Activated naive CD4-positive, alpha-beta T cell treated with anti-CD3 and anti-CD28 coated beads, Interleukin-2, amount 50 U/mL, for 16 hours (primary cell): ENCODE data around the gene MGLL.

Experiments
- DNase-seq: peaks from one replicate; pipeline ENCODE4 v3.0.0-alpha.2; 2020

MGLL gene

DNA sequence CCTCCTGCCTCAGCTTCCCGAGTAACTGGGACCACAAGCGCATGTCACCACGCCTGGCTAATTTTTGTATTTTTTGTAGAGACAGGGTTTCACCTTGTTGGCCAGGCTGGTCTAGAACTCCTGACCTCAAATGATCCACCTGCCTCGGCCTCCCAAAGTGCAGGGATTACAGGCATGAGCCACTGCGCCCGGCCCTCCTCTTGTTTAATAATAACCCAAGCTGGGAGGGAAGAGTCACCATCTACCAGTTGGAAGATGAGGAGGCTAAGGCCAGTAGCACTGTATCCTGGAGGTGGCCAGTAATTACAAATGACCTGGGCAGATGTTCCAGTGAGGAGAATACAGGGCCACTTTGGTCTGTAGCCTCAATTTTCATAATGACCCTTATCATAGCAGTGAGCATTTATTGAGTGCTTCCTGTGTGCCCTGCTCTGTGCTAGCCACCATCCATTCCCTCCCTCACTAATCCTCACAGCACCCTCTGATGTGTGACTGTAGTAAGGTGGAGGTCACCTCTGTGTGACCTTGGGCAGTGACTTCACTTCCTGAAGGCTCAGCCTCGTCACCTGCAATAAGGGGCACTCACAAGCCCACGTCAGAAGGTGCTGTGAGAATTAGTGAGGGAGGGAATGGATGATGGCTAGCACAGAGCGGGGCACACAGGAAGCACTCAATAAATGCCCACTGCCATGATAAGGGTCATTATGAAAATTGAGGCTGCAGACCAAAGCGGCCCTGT lies 85.3 kb downstream of the MGLL start:
- DNase-seq, result no peak

DNA sequence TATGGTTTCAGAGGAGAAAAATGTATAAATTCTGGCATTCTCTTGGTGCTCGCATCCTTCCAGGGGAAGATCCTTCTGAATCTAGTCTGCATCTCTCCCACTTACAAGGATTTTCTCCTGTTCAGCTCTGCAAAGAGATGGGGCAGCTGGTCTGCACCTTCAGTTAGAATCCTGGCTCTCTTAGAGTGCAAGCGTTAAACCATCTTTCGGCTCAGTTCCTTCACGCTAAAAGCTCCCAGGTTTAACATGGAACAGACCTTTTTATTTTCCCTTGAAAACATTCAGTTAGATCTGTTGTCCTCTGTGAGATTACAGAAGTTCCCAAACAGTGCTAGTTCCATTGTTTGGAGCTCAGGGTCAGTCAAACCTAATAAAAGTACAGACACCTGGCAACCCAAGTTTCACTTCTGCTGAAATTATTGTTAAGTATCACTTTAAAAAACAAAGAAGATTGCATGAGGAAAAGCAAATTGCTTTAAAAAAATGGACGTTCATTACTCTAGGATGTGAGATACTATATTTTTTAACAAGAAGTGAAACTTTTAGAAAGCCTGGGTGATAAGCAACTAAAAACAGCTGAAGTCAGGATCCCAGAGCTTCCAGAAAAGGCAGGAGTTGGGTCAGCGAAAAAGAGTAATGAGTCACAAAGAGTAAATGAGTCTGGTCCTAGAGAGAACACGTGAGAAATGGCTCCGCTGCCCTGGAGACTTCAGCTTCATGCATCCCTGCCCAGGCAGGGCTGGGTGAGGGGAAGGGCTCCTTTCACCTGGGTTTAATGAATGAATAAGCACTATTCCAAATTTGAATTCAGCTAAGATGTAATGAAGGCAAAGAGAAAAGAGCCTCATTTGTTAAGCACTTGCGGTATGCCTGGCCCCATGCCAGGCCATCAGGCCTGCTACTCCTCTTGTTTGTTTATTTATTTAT lies 86.3 kb downstream of the MGLL start:
- no peak for DNase-seq

DNA sequence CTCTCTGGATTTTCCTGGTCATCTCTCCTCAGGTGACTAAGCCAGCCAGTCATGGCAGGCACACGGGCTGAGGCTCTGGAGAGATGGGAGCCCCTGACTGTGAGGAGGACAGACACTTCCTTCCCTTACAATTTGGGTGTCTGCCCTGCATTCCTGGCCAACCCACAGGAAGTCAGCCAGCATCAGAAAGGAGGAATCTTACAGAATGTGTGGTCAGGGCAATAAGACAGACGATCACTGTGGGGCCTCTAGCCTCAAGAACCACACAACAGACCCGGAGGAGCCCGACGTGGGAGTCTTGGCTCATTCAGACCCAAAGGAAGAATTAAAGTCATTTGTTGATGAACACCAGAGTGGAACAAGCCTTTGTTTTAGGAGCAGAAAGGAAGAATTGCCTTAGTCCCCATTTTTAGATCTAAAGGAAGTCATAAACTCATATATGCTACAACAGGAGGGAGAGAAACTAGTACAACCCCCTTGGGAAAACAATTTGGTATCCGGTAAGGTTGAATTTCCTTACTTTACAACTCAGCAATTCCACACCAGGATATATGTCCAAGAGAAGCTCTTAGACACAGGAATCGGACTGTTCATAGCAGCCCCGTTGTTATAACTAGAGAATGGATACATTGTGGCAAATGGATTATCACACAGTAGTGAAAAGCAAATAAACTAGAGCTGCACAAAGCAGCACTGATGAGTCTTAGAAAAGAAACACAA lies 87.4 kb downstream of the MGLL start:
- no peak for DNase-seq

DNA sequence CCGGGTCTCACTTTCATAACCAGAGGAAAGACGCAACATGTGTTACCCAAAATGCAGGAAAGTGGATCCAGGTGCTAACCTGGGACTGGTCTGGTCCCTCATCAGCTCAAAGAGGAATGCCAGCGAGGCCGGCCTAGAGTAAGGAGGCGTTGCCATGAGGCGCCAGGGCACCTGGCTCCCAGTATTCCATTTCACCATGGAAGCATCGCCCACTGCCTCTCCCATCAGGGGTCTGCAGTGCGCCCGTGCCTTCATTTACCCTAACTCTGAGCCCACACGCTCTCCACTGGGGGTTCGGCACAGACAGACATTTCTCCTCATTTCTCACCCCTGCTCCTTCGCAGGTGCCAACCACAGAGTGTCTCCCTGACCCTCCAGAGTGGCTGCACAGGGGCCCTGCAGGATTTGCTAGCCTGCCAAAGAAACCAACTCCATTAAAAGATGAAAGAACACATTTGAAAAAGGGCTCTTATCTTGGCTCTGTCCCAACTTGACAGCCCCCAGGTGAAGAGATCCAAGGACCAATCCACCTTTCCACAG lies 88.1 kb downstream of the MGLL start:
- no peak for DNase-seq

DNA sequence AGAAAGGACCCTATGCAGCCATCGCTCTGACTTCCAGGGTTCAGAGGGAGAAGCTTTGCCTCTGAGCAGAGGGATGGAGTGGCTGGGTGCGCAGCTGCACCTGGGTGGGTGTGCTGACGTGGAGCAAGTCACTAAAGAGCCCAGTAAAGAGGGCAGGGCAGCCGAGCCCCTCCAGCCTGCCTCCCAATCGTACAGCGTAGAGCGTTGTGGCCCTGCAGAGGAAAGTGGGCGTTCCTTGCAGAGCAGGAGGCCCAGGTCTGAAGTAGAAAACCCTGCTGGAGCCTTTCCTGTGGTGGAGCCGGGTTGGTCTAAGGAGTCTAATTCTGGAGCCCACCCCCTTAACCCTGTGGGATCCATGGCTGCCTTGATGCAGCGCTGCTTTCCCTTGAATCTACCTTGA lies 88.5 kb downstream of the MGLL start:
- DNase-seq, result no peak

DNA sequence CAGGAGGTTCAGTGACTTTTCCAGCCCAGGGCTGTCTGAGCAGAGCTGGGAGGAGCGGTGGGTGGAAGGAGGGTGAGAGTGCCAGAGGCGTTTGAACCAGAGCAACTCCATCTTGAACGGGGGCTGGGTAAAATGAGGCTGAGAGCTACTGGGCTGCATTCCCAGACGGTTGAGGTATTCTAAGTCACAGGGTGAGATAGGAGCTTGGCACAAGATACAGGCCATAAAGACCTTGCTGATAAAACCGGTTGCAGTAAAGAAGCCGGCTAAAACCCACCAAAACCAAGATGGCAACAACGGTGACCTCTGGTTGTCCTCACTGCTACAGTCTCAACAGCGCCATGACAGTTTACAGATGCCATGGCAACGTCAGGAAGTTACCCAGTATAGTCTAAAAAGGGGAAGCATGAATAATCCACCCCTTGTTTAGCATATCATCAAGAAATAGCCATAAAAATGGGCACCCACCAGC lies 89.4 kb downstream of the MGLL start:
- no peak for DNase-seq

DNA sequence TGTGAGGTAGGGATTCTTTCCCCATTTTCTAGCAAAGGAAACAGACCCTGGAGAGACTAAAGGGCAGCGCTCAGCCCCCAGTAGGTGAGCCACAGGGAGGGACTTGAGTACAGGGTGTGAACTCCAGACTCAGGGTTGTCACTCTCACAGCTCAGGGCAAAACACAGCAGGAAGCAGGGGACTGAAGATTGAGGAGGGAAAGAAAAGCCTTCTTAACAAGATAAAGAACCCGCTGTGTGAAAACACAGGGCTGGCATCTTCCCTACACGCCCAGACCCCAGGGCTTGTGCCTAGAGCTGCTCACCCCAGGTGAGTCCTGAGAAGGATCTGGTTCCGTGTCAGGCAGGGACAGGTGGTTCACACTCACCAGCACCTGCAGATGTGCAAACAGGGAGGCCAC lies 90.0 kb downstream of the MGLL start:
- DNase-seq, result no peak

DNA sequence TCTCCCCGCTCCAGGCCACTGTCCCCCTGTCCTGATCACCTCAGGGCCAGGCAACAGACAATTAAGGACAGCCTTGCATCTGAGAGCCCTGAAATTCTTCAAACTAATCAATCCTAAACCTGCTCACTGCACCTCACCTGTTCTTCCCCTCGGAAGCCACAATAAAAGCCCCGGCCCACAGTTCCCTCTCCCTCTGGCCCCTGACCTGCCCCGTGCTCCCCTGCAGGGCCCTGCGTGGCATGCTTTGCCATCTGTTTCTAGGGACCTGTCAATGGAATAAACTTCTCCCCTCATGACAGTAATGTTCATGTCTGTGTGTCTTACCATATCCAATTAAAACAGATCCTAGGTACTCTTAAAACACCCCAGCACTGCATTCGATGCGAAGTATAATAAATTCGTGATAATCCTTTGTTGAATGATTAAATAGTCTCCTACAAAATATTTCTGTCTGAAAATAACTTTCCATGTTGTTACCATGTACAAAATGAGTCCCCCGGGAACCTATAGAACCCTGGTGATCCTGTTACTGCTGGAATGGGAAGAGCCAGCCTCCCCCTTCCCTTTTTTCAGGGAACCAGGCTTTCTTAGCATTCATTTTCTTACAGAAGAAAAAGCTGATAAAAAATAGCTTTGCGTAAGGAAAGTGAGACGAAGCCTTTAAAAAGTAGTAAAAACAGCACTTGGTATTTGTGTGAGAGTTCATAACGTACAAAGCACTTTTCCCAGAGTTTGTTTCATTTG lies 90.6 kb downstream of the MGLL start:
- no peak for DNase-seq

DNA sequence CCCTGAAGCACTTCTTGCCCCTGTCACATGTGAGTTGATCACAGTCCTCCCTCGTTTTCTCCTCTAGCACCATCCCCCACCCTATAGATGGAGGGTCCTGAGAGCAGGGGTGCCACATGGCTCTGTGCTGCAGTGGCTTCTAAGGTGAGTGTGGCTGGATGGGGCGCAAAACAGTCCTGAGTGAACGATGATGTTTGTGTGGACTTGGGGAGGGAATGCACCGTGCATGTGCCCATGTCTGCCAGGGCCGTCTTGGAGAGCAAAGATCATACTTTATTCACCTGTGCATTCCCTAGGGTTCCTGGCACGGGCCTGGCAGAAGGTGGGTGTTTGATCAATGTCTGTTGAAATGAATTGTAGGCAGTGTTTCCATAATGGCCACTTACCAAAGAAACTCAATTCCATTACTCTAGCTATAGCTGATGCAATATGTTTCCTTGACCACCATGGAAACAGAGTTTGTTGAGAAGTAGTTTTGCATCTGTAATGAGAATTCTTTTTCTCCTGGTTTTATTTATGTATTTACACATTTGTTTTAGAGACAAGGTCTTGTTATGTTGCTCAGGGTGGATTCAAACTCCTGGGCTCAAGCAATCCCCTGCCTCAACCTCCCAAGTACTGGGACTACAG lies 91.5 kb downstream of the MGLL start:
- DNase-seq, result no peak

DNA sequence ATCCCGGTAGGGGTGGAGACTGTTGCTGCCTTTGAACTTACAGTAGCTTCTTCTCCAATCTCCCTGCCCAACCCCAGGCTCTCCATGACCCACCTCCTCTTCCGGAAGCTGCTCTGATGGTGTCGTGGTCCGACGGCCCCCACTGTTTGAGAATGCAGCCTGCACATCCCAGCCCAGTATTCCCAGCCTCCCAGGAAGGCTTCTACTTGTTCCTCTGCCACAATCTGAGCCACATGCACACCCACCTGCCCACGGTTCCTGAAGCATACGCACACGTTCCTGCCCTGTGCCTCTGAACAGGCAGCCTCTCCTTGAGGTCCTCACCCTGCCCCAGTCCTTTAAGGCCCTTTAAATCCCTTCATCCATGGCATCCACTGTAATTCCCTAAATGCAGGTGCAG lies 92.1 kb downstream of the MGLL start:
- DNase-seq, result no peak

DNA sequence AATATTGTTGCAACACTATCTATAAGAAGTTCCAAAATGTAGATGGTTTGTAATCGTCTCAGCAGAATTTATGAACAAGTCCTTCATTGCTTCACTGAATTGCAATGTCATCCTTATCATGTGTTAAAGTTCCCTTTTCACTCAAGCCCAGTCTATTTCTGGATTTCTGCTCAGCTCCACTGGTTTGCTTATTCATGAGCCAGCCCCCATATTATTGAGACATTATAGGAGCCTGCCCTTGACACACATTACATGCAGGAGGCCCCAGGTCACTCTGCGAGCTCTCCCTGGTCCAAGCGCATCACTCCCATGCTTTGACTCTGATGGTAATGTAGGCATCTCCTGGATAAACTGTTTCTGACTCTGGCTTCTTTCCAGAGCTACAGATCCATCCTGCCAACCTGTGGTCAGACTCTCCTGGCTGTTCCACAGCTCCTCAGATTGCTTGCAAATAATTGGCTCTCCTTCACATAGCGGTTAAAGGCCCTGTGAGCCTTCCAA lies 92.7 kb downstream of the MGLL start:
- DNase-seq, result no peak

DNA sequence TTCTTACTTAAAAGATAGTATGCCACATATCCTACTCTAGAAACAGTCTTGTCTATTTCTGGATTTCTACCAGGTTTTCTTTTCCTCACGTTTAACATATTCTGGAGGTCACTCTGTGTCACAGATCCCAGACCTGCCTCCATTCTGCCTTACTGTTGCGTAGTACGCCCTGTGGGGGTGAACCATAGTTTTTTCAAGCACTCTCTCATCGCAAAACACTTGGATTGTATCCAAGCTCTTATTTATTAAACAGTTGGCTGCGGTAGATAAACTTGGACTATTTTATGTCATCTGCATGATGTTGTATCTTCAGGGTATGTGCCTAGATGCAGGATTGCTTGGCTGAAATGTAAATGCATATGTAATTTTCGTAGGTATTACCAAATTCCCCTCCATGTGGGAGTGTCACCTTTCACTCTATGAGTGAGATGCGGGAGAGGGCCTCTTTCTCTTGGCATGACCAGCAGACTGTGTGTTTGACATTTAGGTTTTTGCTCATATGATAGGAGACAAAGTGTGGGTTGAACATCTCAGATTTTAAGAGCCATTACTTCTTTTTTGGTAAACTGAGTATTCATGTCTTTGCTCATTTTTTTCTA lies 93.8 kb downstream of the MGLL start:
- DNase-seq, result no peak

DNA sequence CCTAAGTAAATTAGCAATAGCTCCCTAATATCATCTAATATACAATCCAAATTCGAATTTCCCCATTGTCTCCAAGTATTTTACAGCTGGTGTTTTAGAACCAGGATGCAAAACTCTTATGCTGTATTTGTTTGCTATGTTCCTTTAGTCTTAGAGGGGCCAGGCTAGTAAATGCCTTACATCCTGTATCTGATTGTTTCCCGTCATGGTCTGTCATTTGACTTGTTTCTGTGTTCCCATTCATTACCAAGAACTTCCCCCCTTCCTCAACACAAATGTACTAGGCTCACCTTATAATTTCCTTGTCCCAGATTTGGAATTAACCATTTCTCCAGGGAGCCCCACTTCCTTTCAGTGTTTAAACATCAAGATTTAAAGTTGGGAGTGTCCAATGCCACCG lies 95.4 kb downstream of the MGLL start:
- DNase-seq, result no peak

DNA sequence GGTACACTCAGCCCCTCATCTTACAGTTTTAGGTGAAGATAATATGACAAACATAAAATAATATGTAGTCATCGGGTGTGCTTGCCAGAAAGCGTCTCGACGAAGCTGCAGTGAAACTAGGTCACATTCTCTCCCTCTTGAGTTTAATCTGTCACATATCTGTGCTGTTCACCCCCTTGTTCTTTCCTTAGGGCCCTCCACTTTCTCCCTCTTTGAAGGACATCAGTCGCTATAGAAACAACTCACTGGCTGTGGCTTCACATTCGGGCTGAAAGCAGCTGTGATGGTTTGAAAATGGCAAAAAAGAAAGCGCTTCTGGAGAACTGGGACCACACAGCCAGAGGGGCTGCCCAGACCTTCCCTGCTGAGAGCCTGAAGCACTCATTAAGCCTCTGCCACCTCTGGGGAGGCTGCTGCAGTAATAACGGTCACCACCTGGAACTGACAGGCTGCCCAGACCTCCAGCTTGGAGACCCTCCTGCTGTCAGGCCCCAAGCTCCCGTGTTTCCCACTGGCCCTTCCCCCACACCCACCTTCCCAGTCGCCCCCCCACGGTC lies 99.2 kb downstream of the MGLL start:
- no peak for DNase-seq

DNA sequence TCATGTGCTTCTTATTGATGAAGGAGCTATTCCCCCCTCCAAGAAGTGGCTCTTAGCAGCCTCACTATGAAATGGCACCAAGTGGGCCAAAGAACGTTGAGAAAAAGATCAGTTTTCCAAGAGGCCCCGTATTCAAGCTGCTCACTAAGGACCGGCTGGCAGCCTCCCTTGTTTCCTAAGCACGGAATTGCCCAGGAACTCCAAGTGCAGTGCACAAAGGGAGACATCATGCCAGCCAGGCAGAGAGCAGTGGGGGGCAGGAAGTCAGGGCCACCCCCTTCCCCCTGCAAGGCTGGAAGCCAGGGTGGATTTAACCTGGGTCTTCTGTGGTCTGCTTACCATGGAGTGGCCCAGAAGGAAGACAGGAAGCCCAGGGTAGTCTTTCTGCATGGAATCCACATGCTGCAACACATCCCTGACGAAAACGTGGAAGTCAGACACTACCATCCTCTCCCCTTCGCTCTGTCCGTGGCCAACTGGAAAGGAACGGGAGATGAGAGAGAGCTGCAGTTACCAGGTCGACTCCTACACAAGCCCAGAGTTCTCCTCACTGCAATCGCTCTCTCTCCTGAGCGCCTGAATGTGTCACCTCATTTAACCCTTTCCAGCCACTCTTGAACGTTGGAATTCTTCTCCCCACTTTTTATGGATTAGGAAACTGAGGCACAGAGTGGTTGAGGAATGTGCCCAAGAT lies 100.1 kb downstream of the MGLL start:
- no peak for DNase-seq

DNA sequence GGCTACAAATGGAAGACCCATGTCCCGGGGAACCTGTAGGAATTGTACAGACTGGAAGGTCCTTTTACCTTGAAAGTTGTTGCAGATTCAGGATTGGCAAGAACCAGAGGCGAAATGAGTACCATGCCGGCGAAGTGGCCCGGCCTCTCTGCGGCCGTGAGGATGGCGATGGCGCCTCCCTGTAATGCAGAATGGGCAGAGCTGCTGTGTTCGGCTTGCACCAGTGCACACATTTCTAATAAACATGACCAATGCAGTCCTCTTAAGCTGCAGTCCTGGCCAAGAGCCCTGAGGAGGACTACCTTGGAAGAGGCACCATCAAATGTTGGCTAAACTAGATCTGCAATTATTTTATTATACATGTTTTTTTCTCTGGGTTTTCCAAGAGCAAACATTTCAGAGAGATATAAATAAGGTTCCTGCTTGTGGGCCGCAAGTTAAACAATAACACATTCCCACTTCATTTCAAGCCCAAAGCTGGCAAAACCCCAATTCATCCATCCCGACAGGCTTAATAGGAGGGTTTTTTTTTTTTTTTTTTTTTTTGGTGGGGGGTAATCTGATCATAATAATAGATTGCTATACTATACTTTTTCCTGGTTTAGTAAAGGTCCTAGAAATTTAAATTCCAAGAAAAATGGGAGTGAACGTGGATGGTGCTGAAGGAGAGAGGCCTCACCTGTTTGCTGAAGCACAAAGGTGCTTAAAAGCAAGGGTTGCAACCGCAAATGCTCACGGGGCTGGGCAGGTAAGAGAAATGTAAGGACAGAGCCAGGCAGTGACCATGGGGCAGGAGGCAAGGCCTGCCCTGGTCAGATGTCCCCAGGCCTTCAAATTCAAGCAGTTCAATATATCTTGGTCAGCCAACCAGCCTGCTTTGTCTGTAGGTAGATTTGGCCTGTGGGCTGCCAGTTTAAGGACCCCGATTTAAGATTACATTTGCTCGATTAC lies 101.1 kb downstream of the MGLL start:
- no peak for DNase-seq

DNA sequence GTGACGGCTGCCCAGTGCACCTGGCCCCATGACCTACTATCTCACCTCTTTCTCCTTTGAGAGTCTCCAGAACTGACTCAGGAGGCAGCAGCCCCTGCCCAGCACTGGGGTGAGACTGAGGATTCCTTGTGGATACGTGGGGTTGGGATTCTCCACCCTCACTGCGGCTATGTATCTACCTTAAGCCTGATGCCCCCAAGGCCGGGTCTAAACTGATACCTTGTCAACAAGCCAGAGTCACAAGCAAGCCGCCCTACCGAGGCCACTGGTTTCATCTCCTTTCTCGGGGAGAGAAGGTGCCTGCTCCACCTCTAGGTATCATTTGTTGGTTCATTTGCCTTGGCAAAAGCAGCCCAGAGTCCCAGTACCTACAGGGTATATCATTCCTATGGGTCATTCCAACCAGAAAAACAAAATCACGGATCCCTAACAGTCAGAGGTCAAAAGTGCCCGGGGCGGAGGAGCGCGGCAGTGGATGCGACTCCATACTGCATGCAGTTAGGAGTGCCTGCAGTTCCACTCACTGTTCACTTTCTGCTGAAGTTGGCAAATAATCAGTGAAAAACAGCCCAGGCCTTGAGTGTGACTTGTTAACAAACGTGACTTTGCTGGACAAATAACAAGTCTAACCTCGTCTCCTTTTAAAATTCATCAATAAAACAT lies 102.0 kb downstream of the MGLL start:
- DNase-seq, result no peak

DNA sequence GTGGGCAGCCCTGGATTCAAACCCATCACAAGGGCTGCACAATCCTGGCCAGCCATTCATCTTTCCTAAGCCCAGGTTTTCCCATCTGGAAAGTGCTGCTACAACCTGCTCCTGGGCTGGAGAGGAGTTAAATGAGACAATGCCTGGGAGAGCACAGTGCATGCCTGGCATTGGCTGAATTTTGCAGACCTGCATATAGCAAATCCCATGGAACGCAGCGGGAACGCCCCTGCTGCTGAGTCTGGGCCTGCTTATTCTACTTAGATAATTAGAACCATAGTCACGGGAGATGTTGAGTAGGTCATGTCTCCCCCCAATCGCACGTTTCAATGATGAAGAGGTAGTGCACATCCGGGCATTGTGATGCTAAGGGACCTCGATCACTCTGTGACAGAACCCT lies 102.9 kb downstream of the MGLL start:
- no peak for DNase-seq

DNA sequence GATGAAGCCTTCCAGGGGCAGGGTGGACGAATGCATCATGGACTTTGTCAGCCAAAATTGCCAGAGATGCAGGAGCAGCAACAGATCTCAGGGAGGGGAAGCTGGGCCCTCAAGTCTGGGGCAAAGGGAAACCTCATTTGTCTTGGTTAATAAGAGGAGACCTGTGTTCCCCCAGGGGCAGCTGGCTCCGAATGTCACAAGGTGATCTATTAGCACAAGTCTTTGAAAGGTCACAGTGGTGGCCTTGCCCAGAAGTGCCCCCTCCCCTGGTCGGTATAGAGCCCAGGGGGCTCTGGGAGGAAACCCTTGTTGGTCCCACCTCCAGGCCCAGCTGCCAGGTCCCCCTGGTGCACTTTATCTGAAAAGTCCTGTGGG lies 103.4 kb downstream of the MGLL start:
- no peak for DNase-seq
